B cell (primary cell): ENCODE results near the gene GALNT17. TPM values are rescaled to one million over a fixed set of nuclear protein-coding genes. Genes with fewer than 3 reads are reported as not detected.

Experiments
- ATAC-seq: fragments of 200-7000 bp; cut with Tn5 transposase; one replicate; pipeline ENCODE4 v1.10.0; 2021; ENCODE audit warnings: low read depth, mild to moderate bottlenecking, moderate number of reproducible peaks, moderate library complexity
- CTCF ChIA-PET: fragments of 350-600 bp; sonication (Branson Sonifier 250); formaldehyde crosslinking; loops from one replicate; lab custom pipeline; 2021; ENCODE audit warnings: antibody characterized with exemption, inconsistent platforms; lab: Charles Lee
- POLR2A ChIA-PET: fragments of 350-600 bp; sonication (Branson Sonifier 250); formaldehyde crosslinking; loops from one replicate; lab custom pipeline; 2021; ENCODE audit warnings: antibody characterized with exemption; lab: Charles Lee
- DNase-seq: peaks from one replicate; pipeline ENCODE4 v3.0.0; 2013
- H2AFZ ChIP-seq: 2 replicates; pipeline ENCODE4 v1.6.1; 2012; ENCODE audit warnings: mild to moderate bottlenecking, low read depth, low read length; ENCODE audit not compliant: insufficient read depth, poor library complexity, severe bottlenecking
- H3K27ac ChIP-seq, 2 donors: 1 replicate in 1 of 2; 2 replicates in 1 of 2; pipeline ENCODE4 v1.5.1; 2012 to 2013; ENCODE audit warnings: low read length in 2 of 2, mild to moderate bottlenecking in 2 of 2, moderate library complexity in 1 of 2
- H3K27me3 ChIP-seq, 4 experiments: fragments of 200-600 bp in 1 of 4; sonication (generic) in 1 of 4; replicated peaks in 1 of 4; 1 replicate in 2 of 4; 2 replicates in 2 of 4; pipeline versions ENCODE4 v1.6.1 to v1.7.0; 2013 to 2016; ENCODE audit warnings: low read length in 3 of 4, mild to moderate bottlenecking in 2 of 4, mixed read lengths in 1 of 4, moderate library complexity in 1 of 4; ENCODE audit not compliant: insufficient read depth in 4 of 4, control insufficient read depth in 3 of 4; ENCODE audit errors: control extremely low read depth in 1 of 4
- H3K36me3 ChIP-seq, 2 experiments: replicated peaks in 1 of 2; 1 replicate in 1 of 2; 2 replicates in 1 of 2; pipeline versions ENCODE4 v1.6.1 to v1.7.1; 2013; ENCODE audit warnings: low read length in 1 of 2; ENCODE audit not compliant: insufficient read depth in 2 of 2, control insufficient read depth in 1 of 2; ENCODE audit errors: control extremely low read depth in 1 of 2, extremely low read depth in 1 of 2
- H3K4me1 ChIP-seq, 2 donors: fragments of 200-600 bp in 1 of 2; sonication (generic) in 1 of 2; 1 replicate in 1 of 2; 2 replicates in 1 of 2; pipeline versions ENCODE4 v1.5.1 to v1.6.1; 2013 to 2017; ENCODE audit warnings: low read length in 2 of 2; ENCODE audit not compliant: control insufficient read depth in 2 of 2, insufficient read depth in 2 of 2
- H3K4me2 ChIP-seq: replicated peaks from 2 replicates; pipeline ENCODE3; 2012; ENCODE audit warnings: mild to moderate bottlenecking, low read depth, low read length; ENCODE audit not compliant: poor library complexity, severe bottlenecking
- H3K4me3 ChIP-seq, 5 experiments: fragments of 200-600 bp in 1 of 5; sonication (generic) in 1 of 5; 1 replicate in 3 of 5; 2 replicates in 2 of 5; pipeline versions ENCODE4 v1.5.1 to v1.7.0; 2011 to 2016; ENCODE audit warnings: low read length in 4 of 5, mild to moderate bottlenecking in 4 of 5, low read depth in 2 of 5, control low read depth in 1 of 5, moderate library complexity in 1 of 5; ENCODE audit not compliant: insufficient read depth in 1 of 5; ENCODE audit errors: control extremely low read depth in 1 of 5, extremely low read depth in 1 of 5
- H3K79me2 ChIP-seq: fragments of 200-600 bp; sonication (generic); one replicate; pipeline ENCODE4 v1.6.0; 2016; ENCODE audit warnings: low read length; ENCODE audit not compliant: control insufficient read depth, insufficient read depth
- H3K9ac ChIP-seq: fragments of 200-600 bp; sonication (generic); 2 replicates; pipeline ENCODE4 v1.6.1; 2017; ENCODE audit warnings: mild to moderate bottlenecking, low read length, moderate library complexity
- H3K9me3 ChIP-seq, 3 donors: one replicate each; pipeline versions ENCODE4 v1.6.1 to v1.7.1; 2013; ENCODE audit warnings: low read length in 2 of 3; ENCODE audit not compliant: control insufficient read depth in 2 of 3, insufficient read depth in 1 of 3; ENCODE audit errors: control extremely low read depth in 1 of 3
- H4K20me1 ChIP-seq: 2 replicates; pipeline ENCODE4 v1.6.0; 2012; ENCODE audit warnings: mild to moderate bottlenecking, low read length; ENCODE audit not compliant: insufficient read depth, control insufficient read depth, poor library complexity, severe bottlenecking
- H3K27ac Mint-ChIP-seq: one replicate; pipeline ENCODE4 v1.8.0; 2021; ENCODE audit warnings: mixed read lengths
- H3K27me3 Mint-ChIP-seq: one replicate; pipeline ENCODE4 v1.8.0; 2021; ENCODE audit warnings: mixed read lengths
- H3K4me1 Mint-ChIP-seq: one replicate; pipeline ENCODE4 v1.8.0; 2021; ENCODE audit warnings: mixed read lengths
- H3K4me3 Mint-ChIP-seq: one replicate; pipeline ENCODE4 v1.8.0; 2021; ENCODE audit warnings: mixed read lengths
- H3K9me3 Mint-ChIP-seq: one replicate; pipeline ENCODE4 v1.8.0; 2022; ENCODE audit warnings: mixed read lengths; ENCODE audit not compliant: insufficient read depth
- CTCF ChIP-seq: fragments of 200-600 bp; IDR thresholded peaks from one replicate; pipeline ENCODE4 v1.8.0; 2022; ENCODE audit warnings: antibody characterized with exemption, mild to moderate bottlenecking
- EZH2 ChIP-seq: IDR thresholded peaks from 2 replicates; pipeline ENCODE4 v1.6.1; 2012; ENCODE audit warnings: borderline replicate concordance, low read depth, mild to moderate bottlenecking, moderate library complexity, low read length; ENCODE audit not compliant: insufficient read depth, poor library complexity, severe bottlenecking
- WGBS: methylation state at CpG from one replicate; pipeline ENCODE4 v1.1.5; 2013; ENCODE audit warnings: missing lambda C conversion rate; ENCODE audit not compliant: insufficient coverage; 5-methylcytosine and 5-hydroxymethylcytosine counted together
- intact Hi-C: fragments of 100-400 bp; cut with micrococcal nuclease; formaldehyde crosslinking; loops from one replicate; pipeline ENCODE4 v1.10.0; 2022
- polyA plus RNA-seq: library from polyadenylated mRNA; depleted of rRNA; stranded (reverse); fragments of >200 nt; gene quantifications from 2 replicates; pipeline ENCODE4 v1.2.3, GENCODE V29; 2012
- total RNA-seq, 2 donors: library from RNA; stranded (reverse); fragments of 120-200 nt in 1 of 2; gene quantifications; 1 replicate in 1 of 2; 2 replicates in 1 of 2; pipeline versions ENCODE4 v1.2.3 to v1.2.4, GENCODE V29; 2013 to 2022

GALNT17 gene
- total and polyA plus RNA-seq, 2 donors (not counting 1 experiment from before 2014, with no cell fraction given): not detected

GRCh38 chr7:71535616-71536015 lies 403.7 kb downstream of the GALNT17 start:
- intact Hi-C loops: no loop called here
- POLR2A ChIA-PET: no interaction called here
- H3K79me2 ChIP-seq: no peaks in the 10 kb centered on the region
- no peaks in the 10 kb centered on the region for H3K36me3 ChIP-seq
- no peak overlapping the region for H3K9ac ChIP-seq
- no peak overlapping the region for H3K27ac ChIP-seq
- no peaks in the 10 kb centered on the region for H3K27me3 ChIP-seq
- no peaks in the 10 kb centered on the region for H4K20me1 ChIP-seq
- H3K4me2 ChIP-seq: no peak overlapping the region
- no peak overlapping the region for H3K4me3 ChIP-seq
- peaks cover 11% of the 10 kb centered on the region for H3K9me3 Mint-ChIP-seq
- no peak for TF ChIP-seq CTCF
- no peak for TF ChIP-seq EZH2
- no peak for DNase-seq
- H3K9me3 ChIP-seq: no peaks in the 10 kb centered on the region
- no CpG with 5 or more reads among the region's 2 CpGs for WGBS
- no peaks in the 10 kb centered on the region for H3K27me3 Mint-ChIP-seq
- H3K27ac Mint-ChIP-seq: no peak overlapping the region
- CTCF ChIA-PET: no interaction called here
- no peaks in the 10 kb centered on the region for H3K4me1 Mint-ChIP-seq
- no peak overlapping the region for H2AFZ ChIP-seq
- ATAC-seq: no peak
- H3K4me1 ChIP-seq: no peaks in the 10 kb centered on the region
- no peak overlapping the region for H3K4me3 Mint-ChIP-seq

GRCh38 chr7:71538210-71538609 lies 406.3 kb downstream of the GALNT17 start:
- Histone ChIP-seq H3K4me3 (no peak overlapping the region), H3K79me2 (no peaks in the 10 kb centered on the region), H3K36me3 (no peaks in the 10 kb centered on the region), H4K20me1 (no peaks in the 10 kb centered on the region), H3K4me1 (no peaks in the 10 kb centered on the region), H2AFZ (no peak overlapping the region), H3K27ac (no peak overlapping the region), H3K4me2 (no peak overlapping the region), H3K27me3 (no peaks in the 10 kb centered on the region), H3K9ac (no peak overlapping the region), H3K9me3 (no peaks in the 10 kb centered on the region)
- TF ChIP-seq CTCF (no peak), EZH2 (no peak)
- Mint-ChIP-seq H3K4me1 (no peaks in the 10 kb centered on the region), H3K27ac (no peak overlapping the region), H3K27me3 (no peaks in the 10 kb centered on the region), H3K4me3 (no peak overlapping the region), H3K9me3 (peaks cover 14% of the 10 kb centered on the region)
- 13% methylated on average over 7 of the region's 11 CpGs for WGBS
- DNase-seq (no peak), ATAC-seq (no peak)
- ChIA-PET CTCF (no interaction called here), POLR2A (no interaction called here)
- intact Hi-C loops: no loop called here
